HEK293 (cell line): ENCODE data around the gene RPL7A.

Experiments
- TF ChIP-seq, protein P1 (sequence below): fragments of 450-650 bp; formaldehyde crosslinking; IDR thresholded peaks from 2 replicates; pipeline ENCODE4 v1.5.1; 2016; ENCODE audit warnings: missing biosample characterization, missing genetic modification characterization
- TF ChIP-seq, protein P2 (sequence below): fragments of 450-650 bp; formaldehyde crosslinking; IDR thresholded peaks from 2 replicates; pipeline ENCODE4 v1.5.1; 2016; ENCODE audit warnings: missing biosample characterization, missing genetic modification characterization

DNA sequence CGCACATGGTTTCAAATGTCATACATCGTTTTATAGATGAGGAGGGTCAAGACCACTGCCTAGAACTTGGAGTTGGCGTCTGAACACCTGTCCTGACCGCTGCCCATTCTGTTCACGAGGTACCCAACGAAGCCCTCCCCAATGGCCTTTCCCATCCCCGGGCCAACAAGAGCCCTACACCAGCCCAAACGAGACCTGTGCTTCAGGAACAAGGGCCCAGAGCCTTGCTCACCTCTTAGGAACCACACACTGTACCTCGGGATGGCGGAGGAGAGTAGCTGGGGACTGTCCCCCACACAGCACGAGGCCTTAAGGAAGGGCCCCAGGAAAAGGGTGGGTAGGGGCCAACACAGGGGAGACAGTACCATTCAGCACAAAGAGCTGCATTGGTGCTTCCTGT is 15.0 kb upstream of the RPL7A start:
- TF ChIP-seq, protein P1, sequence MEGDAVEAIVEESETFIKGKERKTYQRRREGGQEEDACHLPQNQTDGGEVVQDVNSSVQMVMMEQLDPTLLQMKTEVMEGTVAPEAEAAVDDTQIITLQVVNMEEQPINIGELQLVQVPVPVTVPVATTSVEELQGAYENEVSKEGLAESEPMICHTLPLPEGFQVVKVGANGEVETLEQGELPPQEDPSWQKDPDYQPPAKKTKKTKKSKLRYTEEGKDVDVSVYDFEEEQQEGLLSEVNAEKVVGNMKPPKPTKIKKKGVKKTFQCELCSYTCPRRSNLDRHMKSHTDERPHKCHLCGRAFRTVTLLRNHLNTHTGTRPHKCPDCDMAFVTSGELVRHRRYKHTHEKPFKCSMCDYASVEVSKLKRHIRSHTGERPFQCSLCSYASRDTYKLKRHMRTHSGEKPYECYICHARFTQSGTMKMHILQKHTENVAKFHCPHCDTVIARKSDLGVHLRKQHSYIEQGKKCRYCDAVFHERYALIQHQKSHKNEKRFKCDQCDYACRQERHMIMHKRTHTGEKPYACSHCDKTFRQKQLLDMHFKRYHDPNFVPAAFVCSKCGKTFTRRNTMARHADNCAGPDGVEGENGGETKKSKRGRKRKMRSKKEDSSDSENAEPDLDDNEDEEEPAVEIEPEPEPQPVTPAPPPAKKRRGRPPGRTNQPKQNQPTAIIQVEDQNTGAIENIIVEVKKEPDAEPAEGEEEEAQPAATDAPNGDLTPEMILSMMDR (tag by site-specific recombination): no peak
- TF ChIP-seq, protein P2, sequence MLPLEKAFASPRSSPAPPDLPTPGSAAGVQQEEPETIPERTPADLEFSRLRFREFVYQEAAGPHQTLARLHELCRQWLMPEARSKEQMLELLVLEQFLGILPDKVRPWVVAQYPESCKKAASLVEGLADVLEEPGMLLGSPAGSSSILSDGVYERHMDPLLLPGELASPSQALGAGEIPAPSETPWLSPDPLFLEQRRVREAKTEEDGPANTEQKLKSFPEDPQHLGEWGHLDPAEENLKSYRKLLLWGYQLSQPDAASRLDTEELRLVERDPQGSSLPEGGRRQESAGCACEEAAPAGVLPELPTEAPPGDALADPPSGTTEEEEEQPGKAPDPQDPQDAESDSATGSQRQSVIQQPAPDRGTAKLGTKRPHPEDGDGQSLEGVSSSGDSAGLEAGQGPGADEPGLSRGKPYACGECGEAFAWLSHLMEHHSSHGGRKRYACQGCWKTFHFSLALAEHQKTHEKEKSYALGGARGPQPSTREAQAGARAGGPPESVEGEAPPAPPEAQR (tag by site-specific recombination): no peak
